Effector CD8-positive, alpha-beta T cell (primary cell): Measurements from ENCODE around the gene VWA8.
"Not testable (repeated sequence)": the region's sequence is repeated elsewhere in the genome, so short reads cannot be mapped to it uniquely, and the experiment has no call there.

Source experiments
- DNase-seq: peaks from one replicate; lab custom pipeline; 2025; lab: John Stamatoyannopoulos, UW

Gene VWA8

GRCh38 chr13:41745496-41745895 lies 215.4 kb downstream of the VWA8 start:
- DNase-seq, result not testable (repeated sequence)

- DNase-seq, result no peak
These were observed 217.9 kb downstream of the VWA8 start for GRCh38 chr13:41742917-41743552.

GRCh38 chr13:41740479-41740878 lies 220.4 kb downstream of the VWA8 start:
- DNase-seq, result no peak

- DNase-seq, result no peak
These were observed 238.0 kb downstream of the VWA8 start for GRCh38 chr13:41722684-41723535.

DNA sequence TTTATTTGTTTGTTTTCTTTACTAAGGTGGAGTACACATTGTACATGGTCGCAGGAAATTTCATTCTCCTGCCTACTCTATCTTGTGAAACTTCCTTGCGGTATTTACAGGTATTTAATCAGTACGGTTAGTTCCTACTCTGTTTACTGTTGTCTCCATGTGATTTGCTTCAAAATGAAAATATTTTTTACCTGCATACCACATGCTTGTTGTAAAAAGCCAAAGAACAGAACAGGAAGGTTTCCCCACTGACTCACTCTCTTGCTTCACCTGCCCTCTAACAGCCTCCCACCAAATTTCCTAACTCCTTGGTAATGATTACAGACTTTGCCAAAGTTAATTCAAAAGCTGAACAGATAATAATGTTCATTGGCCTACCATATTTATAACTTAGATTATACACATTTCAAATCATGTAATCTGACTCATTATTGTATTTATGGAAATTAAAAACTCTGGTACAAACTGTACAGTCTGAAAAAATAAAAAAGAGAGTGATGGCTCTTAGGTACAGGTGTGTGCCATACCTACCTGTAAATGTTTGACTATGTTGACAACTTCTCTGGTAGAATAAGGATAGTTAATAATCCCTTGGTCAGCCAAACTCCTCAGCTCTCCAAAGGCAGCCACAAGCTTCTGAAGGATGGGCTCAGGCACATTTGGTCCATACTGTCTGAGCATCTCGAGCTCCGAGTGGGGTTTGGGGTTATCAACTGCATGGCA lies 239.9 kb downstream of the VWA8 start:
- DNase-seq, result no peak

DNA sequence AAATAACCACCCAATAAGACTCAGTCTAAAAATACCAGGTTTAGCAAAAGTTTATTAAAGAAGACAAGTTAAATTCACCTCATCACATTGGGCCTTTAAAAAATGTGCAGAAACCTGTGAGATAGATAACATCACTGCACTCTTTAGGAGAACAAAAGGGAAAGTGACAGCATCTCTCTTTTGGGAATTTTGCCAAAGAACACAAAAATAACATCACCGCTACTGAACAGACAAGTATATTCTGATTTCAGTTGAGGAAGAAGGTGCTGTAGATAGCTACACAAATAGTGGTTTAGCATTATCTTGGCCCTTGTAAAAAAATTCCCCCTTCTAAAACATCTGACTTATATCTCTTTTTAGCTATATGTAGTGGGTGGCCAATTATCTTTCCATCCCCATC lies 244.7 kb downstream of the VWA8 start:
- DNase-seq, result no peak

- DNase-seq, result no peak
These were observed 247.5 kb downstream of the VWA8 start for GRCh38 chr13:41713405-41713804.

- DNase-seq, result no peak
These were observed 250.1 kb downstream of the VWA8 start for GRCh38 chr13:41710771-41711170.

DNA sequence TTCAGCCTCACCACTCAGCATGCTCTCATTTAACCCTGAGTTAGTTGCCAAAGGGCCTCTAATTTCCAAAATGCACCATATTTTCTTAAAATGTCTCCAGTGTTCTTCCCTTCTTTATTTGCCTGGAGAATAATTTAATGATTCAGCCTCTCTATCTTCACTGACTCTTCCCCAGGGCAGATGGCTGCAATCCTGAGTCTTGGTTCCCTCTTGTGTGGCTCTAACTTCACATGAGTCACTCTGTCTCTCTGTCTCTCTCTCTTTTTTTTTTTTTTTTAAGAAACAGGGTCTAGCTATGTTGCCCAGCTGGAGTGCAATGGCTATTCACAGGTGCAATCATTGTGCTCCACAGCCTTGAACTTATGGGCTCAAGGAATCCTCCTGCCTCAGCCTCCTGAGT lies 251.4 kb downstream of the VWA8 start:
- DNase-seq, result no peak

DNA sequence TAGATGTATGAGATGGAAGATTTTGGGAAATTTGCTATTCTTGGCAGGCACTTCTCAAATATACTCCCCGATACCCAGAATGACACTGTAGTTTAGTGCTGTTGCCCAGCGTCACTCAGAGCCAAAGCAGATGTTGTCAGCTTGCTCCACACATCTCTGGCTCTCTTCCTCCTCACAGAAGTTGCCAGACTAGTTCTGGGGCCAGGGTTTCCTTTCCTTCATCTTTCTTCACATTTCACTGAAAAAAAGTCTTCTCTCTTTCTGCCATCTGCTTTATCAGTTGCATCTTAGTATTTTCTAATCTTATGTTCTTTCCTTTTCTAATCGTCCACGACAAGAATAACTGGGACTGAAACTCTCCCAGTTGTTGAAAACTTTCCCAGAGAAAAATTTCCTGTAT lies 252.2 kb downstream of the VWA8 start:
- no peak for DNase-seq

DNA sequence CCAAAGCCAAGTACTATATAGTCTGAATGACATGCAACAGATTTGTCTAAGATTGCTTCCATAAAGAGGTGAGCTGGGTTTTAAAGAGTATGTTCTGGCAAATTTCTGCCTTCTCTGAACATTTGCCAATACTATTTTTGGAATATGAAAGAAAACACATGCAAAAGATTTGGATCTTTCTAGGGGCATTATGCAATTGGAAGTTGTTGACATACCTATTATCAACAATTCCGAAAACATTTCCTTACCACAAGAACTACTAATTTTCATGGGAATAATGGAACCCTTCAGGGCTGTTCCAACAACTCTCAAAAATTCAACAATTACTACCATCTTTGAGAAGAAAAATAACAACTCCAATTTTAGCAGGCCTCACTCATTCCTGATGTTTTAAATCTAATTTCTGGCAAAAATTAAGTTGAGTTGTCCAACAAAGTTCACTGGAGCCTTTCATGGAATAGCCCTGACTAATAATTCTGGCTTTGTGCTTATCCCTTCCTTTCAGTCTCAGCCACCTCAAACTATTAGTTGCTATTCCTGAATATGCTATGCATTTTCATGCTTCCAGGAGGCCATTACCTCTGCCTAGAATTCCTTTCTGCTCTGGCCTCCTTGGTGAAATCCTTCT lies 253.6 kb downstream of the VWA8 start:
- no peak for DNase-seq

DNA sequence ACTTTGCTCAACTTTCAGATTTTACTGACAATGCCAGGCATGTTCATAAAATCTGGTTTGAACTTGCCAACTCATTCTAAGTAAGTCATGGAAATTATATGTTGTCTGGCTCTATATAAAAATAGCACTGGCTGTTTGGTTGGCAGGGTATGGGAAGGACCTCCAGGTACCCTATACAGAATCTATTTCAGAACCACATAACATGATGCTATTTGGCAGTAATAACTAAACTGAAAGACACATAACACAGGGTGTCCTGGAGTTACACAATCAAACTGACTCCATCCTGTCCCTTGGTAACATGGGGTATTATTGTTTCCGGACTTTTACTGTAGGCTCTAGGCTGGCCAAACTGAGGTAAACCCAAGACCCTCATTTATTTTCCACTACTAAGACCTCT lies 254.8 kb downstream of the VWA8 start:
- DNase-seq, result no peak

DNA sequence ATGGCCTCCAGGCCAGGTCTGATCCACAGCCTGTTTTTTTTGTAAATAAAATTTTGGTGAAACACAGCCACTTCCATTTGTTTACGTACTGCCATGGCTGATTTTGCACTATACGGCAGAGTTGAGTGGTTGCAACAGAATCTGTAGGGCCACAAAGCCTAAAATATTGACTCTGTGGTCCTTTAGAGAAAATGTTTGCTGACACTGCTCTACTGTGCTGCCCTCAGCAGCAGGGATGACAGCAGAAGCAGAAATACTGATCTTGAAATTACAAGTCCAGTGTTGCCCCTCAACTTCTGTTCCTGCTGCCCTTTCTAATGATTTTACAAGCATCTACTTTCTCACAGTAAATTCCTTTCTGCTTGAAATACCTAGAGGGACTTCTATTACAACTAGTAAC lies 258.4 kb downstream of the VWA8 start:
- no peak for DNase-seq

DNA sequence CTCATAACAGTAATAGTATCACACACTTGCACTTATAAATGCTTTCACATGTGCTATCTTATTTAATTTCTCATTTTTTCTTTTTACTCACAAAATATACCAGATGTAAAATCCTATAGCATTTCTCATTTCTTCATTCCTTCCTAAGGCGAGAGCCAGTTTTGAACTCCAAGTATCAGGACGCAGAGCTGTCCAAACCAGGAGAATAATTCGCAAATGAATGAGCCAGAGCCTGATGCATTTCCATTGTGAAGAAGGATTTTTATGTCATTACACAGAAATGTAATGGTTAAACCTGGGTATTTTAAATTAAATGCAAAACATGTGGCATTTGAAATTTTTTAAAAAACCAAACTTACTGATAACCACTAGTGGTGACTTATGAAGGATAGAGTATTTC lies 259.2 kb downstream of the VWA8 start:
- DNase-seq, result no peak

- DNase-seq, result no peak
These were observed 260.1 kb downstream of the VWA8 start for GRCh38 chr13:41700790-41701310.

GRCh38 chr13:41699759-41700158 lies 261.1 kb downstream of the VWA8 start:
- DNase-seq, result no peak

- no peak for DNase-seq
These were observed 263.3 kb downstream of the VWA8 start for GRCh38 chr13:41697578-41697977.

GRCh38 chr13:41696163-41697003 lies 264.5 kb downstream of the VWA8 start:
- DNase-seq, result no peak

- DNase-seq, result no peak
These were observed 266.2 kb downstream of the VWA8 start for GRCh38 chr13:41694545-41695301.

DNA sequence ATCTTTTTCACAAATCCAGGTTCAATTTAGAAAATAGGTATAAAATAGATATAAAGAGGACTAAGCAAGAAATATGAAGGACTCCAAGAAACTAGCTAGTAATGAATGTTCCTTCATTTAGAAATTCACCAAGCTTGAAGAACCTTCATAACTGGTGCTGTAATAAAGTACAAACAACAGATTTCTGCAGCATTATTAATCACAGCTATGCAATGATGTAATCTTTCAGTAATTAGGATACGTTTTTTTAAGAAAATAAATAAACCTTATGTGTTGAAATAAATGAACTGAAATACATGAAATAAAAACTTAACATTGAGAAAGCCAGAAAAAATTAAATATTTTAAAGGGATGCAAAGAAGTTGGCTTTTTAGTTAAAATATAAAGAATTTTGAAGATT lies 267.5 kb downstream of the VWA8 start:
- no peak for DNase-seq
